IMR-90 (cell line): ENCODE data around the gene OR51M1.

Source experiments
- BHLHE40 ChIP-seq: fragments of 150-350 bp; IDR thresholded peaks from 2 replicates; pipeline ENCODE4 v1.6.1; 2016; ENCODE audit warnings: mild to moderate bottlenecking, low read depth, low read length
- CEBPB ChIP-seq: IDR thresholded peaks from 2 replicates; pipeline ENCODE4 v1.6.1; 2012; ENCODE audit warnings: low read depth, low read length, improper control_type of control experiment
- CTCF ChIP-seq: conservative IDR thresholded peaks from 2 replicates; pipeline ENCODE4 v1.5.1; 2012; ENCODE audit warnings: mild to moderate bottlenecking, low read depth, low read length, improper control_type of control experiment
- MAFK ChIP-seq: IDR thresholded peaks from 2 replicates; pipeline ENCODE4 v1.6.1; 2012; ENCODE audit warnings: low read depth, low read length, improper control_type of control experiment
- MAZ ChIP-seq: IDR thresholded peaks from 2 replicates; pipeline ENCODE4 v1.6.1; 2012; ENCODE audit warnings: low read depth, mild to moderate bottlenecking, low read length, improper control_type of control experiment, moderate library complexity, borderline replicate concordance
- MXI1 ChIP-seq: IDR thresholded peaks from 2 replicates; pipeline ENCODE4 v1.6.1; 2012; ENCODE audit warnings: low read depth, mild to moderate bottlenecking, low read length, moderate library complexity, borderline replicate concordance
- POLR2A ChIP-seq: IDR thresholded peaks from 2 replicates; pipeline ENCODE4 v1.6.1; 2012; ENCODE audit warnings: mild to moderate bottlenecking, low read depth, low read length
- RAD21 ChIP-seq: IDR thresholded peaks from 2 replicates; pipeline ENCODE4 v1.6.1; 2012; ENCODE audit warnings: low read length, improper control_type of control experiment
- RFX5 ChIP-seq: IDR thresholded peaks from 2 replicates; pipeline ENCODE4 v1.8.0; 2012; ENCODE audit warnings: low read depth, mild to moderate bottlenecking, low read length, moderate library complexity
- TF ChIP-seq, protein P1 (sequence below): fragments of 150-350 bp; IDR thresholded peaks from 2 replicates; pipeline ENCODE4 v1.6.1; 2017; ENCODE audit warnings: mild to moderate bottlenecking, antibody characterized with exemption, low read length, low read depth

- no peak for TF ChIP-seq CTCF
- no peak for TF ChIP-seq RAD21
- TF ChIP-seq, protein P1, sequence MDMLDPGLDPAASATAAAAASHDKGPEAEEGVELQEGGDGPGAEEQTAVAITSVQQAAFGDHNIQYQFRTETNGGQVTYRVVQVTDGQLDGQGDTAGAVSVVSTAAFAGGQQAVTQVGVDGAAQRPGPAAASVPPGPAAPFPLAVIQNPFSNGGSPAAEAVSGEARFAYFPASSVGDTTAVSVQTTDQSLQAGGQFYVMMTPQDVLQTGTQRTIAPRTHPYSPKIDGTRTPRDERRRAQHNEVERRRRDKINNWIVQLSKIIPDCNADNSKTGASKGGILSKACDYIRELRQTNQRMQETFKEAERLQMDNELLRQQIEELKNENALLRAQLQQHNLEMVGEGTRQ, result no peak
- no peak for TF ChIP-seq MAFK
- TF ChIP-seq POLR2A, result no peak
- no peak for TF ChIP-seq MAZ
- TF ChIP-seq BHLHE40, result no peak
- no peak for TF ChIP-seq MXI1
- no peak for TF ChIP-seq RFX5
- TF ChIP-seq CEBPB, result no peak
Observed at GRCh38 chr11:5390210-5390609, 6.6 kb downstream of the OR51M1 start.
